CD8-positive, alpha-beta memory T cell (primary cell): Measurements from ENCODE around the gene SGCA. TPM values are rescaled to one million over a fixed set of nuclear protein-coding genes. Genes with fewer than 3 reads are reported as not detected.

Experiments
- CTCF ChIA-PET: fragments of 350-600 bp; sonication (Branson Sonifier 250); formaldehyde crosslinking; loops from one replicate; lab custom pipeline; 2021; ENCODE audit warnings: antibody characterized with exemption; lab: Charles Lee
- POLR2A ChIA-PET: fragments of 350-600 bp; sonication (Branson Sonifier 250); formaldehyde crosslinking; loops from one replicate; lab custom pipeline; 2021; ENCODE audit warnings: antibody characterized with exemption; lab: Charles Lee
- DNase-seq, 5 donors: peaks; one replicate each; pipeline versions ENCODE4 v3.0.0 to v3.0.0-alpha.2; 2020 to 2022; ENCODE audit warnings: mixed read lengths in 1 of 5
- H3K27ac ChIP-seq: one replicate; pipeline ENCODE4 v1.7.0; 2013; ENCODE audit warnings: low read depth, mild to moderate bottlenecking, low read length, moderate library complexity
- H3K27me3 ChIP-seq: 2 replicates; pipeline ENCODE4 v1.7.0; 2013; ENCODE audit warnings: low read length, mild to moderate bottlenecking; ENCODE audit not compliant: insufficient read depth, poor library complexity, severe bottlenecking
- H3K36me3 ChIP-seq: 2 replicates; pipeline ENCODE4 v1.7.0; 2013; ENCODE audit warnings: mild to moderate bottlenecking, low read length, moderate library complexity; ENCODE audit not compliant: insufficient read depth
- H3K4me1 ChIP-seq: 2 replicates; pipeline ENCODE4 v1.7.0; 2013; ENCODE audit warnings: mild to moderate bottlenecking, low read length, moderate library complexity; ENCODE audit not compliant: insufficient read depth
- H3K4me3 ChIP-seq: 2 replicates; pipeline ENCODE4 v1.7.0; 2013; ENCODE audit warnings: mild to moderate bottlenecking, low read length
- H3K9me3 ChIP-seq: 2 replicates; pipeline ENCODE4 v1.7.0; 2013; ENCODE audit warnings: mild to moderate bottlenecking, low read length
- H3K27ac Mint-ChIP-seq, 8 donors: one replicate each; pipeline ENCODE4 v1.8.0; 2020 to 2021; ENCODE audit warnings: mixed read lengths in 8 of 8, mild to moderate bottlenecking in 6 of 8, inconsistent platforms in 3 of 8, moderate library complexity in 3 of 8
- H3K27me3 Mint-ChIP-seq, 2 donors: one replicate each; pipeline ENCODE4 v1.8.0; 2020 to 2021; ENCODE audit warnings: mixed read lengths in 2 of 2, mild to moderate bottlenecking in 1 of 2, moderate library complexity in 1 of 2
- H3K36me3 Mint-ChIP-seq, 3 donors: one replicate each; pipeline ENCODE4 v1.8.0; 2020 to 2021; ENCODE audit warnings: mixed read lengths in 3 of 3, inconsistent platforms in 1 of 3, mild to moderate bottlenecking in 1 of 3
- H3K4me1 Mint-ChIP-seq, 3 donors: one replicate each; pipeline ENCODE4 v1.8.0; 2020 to 2021; ENCODE audit warnings: mixed read lengths in 3 of 3, inconsistent platforms in 1 of 3, mild to moderate bottlenecking in 1 of 3
- H3K4me3 Mint-ChIP-seq, 7 donors: one replicate each; pipeline ENCODE4 v1.8.0; 2020 to 2021; ENCODE audit warnings: mixed read lengths in 7 of 7, mild to moderate bottlenecking in 6 of 7, moderate library complexity in 4 of 7, inconsistent platforms in 2 of 7
- H3K9me3 Mint-ChIP-seq, 5 donors: one replicate each; pipeline ENCODE4 v1.8.0; 2020 to 2022; ENCODE audit warnings: mixed read lengths in 5 of 5, mild to moderate bottlenecking in 3 of 5, moderate library complexity in 2 of 5, inconsistent platforms in 1 of 5
- polyA plus RNA-seq: library from polyadenylated mRNA; unstranded; fragments of 300-500 nt; fragmentation: Illumina TruSeq; gene quantifications from one replicate; pipeline ENCODE4 v1.2.3, GENCODE V29; 2021
- total RNA-seq, 2 experiments: library from RNA; stranded (reverse); gene quantifications; one replicate each; pipeline ENCODE4 v1.2.3, GENCODE V29; 2021

SGCA gene
- total and polyA plus RNA-seq, 3 experiments from 2014 or later, result 0.31 TPM; not detected in 2

DNA sequence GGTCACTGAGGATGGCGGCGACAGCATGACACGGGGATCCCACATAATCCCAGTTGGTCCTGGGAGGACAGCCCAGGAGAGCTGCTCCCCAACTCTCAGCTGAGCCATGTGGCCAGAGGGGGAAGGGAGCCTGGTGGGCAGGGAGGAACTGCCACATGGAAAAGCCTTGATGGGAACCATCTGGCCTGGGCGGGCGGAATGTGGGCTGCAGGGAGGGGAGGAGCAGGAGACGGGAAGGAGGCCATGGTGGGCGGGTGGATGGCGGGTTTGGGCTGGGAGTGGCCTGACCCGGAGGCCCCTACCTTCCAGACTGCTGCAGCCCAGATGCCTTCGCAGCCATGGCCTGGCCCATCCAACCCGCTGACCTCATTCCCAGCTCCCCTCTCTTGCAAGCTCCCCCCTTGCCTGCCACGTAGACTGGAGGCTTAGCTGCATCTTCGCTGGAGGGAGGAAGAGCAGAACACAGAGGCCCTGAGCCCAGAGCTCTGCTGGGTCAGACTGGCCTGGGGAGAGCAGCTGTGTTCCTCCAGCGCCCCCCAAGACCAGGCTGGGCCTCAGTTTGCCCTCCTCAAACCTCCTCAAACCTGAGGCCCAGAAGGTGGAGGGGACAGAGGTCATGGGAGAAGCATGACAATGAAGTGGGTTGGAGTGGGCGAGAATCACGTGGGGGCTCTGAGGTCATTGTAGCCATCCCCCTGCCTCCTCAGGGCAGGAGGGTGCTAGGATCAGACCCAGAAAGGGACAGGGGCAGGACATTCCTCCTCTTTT lies 43.9 kb downstream of the SGCA start:
- Mint-ChIP-seq H3K4me3 (no peak overlapping the region), H3K36me3 (peaks cover 0 to 1% (median 0%) of the 10 kb centered on the region in 3 donors), H3K4me1 (peaks cover 6 to 17% (median 15%) of the 10 kb centered on the region in 3 donors), H3K27me3 (peaks cover 35 to 78% of the 10 kb centered on the region in 2 donors), H3K27ac (no peak overlapping the region), H3K9me3 (peaks cover 0 to 2% (median 0%) of the 10 kb centered on the region in 5 donors)
- Histone ChIP-seq H3K27me3 (peaks cover 4% of the 10 kb centered on the region), H3K4me1 (peaks cover 8% of the 10 kb centered on the region), H3K36me3 (no peaks in the 10 kb centered on the region), H3K9me3 (no peaks in the 10 kb centered on the region), H3K4me3 (no peak overlapping the region), H3K27ac (peak overlapping the region; percentile 59)
- POLR2A ChIA-PET, result no interaction called here
- CTCF ChIA-PET, result interaction anchor here (1.4 kb wide), 1 partner anchor 9 kb away, joined by 6 read pairs; no protein-coding TSS in a partner anchor
- no peak for DNase-seq

DNA sequence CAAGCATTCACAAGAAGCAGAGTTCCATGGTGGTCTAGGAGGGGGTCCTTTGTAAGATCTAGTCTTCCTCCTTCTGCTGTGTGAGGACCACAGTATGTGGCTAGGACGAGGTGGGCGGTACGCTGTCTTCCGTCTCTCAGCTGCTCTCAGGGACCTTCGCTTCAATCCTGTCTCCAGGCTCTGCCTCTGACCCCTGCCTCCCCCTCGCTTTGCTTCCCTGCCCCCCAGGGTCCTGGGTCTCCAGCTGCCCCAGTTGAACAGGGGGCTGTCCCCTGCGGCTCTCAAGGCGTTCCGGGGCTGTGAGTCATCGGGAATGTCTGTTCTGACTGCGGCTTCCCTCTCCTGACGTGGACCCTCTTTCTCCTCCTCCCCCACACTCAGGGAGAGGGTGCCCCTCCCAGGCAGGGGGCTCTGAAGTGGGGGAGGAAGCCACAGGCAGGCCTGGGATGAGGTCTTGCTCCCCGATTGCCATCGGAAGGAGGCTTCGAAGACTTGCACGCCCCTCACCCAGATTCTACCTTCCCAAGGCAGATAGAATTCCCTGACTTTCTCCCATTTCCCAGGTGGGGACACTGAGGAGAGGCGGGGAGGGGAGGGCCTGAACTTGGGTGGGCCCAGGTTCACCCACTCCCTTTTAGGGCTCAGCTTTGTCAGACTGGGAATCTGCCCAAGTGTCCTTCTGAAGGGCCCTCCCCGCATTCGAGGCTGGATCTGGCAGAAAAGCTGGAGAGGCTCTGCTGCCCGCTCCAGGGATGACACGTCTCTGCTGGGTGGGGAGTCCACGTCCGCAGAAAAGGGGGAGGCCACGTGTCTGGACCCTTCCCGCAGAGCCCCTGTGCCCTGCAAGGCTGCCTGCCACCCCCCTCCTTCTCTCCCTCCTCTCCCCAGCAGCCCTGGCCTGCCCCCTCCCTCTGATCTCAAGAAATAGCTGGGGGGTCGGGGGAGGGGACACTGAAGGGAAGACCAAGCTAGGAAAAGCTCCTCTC lies 44.7 kb downstream of the SGCA start:
- Histone ChIP-seq H3K27ac (peak overlapping the region; percentile 59), H3K4me3 (no peak overlapping the region), H3K27me3 (peaks cover 4% of the 10 kb centered on the region), H3K36me3 (no peaks in the 10 kb centered on the region), H3K4me1 (peaks cover 8% of the 10 kb centered on the region), H3K9me3 (no peaks in the 10 kb centered on the region)
- Mint-ChIP-seq H3K27ac (no peak overlapping the region), H3K4me3 (no peak overlapping the region), H3K36me3 (peaks cover 0 to 1% (median 0%) of the 10 kb centered on the region in 3 donors), H3K9me3 (no peaks in the 10 kb centered on the region), H3K27me3 (peaks cover 29 to 70% of the 10 kb centered on the region in 2 donors), H3K4me1 (peaks cover 6 to 17% (median 15%) of the 10 kb centered on the region in 3 donors)
- ChIA-PET CTCF (no interaction called here), POLR2A (no interaction called here)
- DNase-seq, result no peak

DNA sequence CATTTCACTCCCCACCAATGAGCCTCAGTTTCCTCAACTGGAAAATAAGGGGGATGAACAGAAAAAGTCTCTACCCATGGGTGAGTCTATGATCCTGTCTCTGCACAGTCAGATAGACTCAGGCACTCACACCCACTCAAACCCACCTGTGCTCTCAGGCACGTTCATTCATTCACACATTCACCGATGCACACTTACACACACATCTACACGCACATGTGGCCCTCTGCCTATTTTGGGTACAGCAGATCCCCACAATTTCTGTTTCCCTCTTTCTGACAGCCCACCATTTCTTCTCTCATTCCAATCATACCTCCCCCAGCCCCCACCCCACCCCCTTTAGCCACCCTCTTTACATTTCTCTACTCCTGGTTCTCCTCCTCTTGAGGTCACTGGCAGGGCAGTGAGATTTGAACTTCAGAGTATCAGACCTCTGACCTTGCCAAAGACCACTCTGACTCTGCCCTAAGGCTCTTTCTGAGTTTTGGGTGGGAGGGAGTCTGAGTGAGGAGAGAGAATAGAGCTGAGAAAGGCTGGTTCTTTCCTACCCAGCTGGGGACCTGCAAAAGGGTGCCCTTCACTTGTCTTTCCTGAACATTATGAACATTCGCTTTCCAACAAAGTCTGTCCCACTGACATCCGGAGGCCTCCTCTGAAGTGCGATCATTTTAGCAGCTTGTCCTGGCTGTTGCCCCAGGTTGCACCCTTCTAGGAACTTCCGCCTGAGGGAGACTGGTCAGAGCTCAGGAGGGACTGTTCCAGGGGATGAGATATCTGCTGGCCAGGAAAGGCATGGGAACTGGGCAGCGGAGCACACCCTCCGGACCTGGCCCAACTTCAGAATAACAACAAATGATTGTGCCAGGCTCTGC lies 45.7 kb downstream of the SGCA start:
- POLR2A ChIA-PET, result no interaction called here

DNA sequence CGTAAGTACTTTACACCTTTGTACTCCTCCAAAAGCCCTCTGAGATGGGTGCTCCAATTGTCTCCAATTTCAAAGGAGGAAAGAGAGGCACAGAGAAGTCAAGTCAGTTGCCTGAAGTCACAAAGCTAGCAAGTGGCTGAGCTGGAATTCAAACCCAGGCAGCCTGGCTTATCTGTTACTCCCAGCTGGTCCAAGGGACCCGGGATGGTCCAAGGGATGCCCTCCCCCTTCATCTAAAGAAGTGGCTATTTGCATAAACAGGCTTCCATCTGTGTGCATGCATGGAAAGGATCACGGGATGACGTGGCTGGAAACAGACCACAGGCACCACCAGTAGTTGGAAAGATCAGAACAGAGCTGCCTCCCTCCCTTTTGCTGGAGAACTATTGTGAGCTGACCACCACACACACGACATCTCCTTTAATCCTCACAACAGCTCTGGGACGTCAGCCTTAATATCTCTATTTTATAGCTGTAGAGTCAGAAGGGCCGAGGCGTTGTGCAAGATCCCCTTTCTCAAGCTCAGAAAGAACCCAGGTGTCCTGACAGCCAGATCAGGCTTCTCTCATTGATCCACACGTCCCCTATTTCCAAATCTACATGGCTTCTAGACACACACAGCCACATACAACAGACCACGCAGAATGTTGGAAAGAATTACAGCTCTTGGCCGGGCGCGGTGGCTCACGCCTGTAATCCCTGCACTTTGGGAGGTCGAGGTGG lies 46.5 kb downstream of the SGCA start:
- Histone ChIP-seq H3K4me1 (peaks cover 8% of the 10 kb centered on the region), H3K27me3 (peaks cover 4% of the 10 kb centered on the region), H3K4me3 (no peak overlapping the region), H3K36me3 (no peaks in the 10 kb centered on the region), H3K9me3 (no peaks in the 10 kb centered on the region), H3K27ac (no peak overlapping the region)
- H3K4me1 Mint-ChIP-seq, result peaks cover 6 to 12% (median 11%) of the 10 kb centered on the region in 3 donors
- peaks cover 22 to 59% of the 10 kb centered on the region in 2 donors for H3K27me3 Mint-ChIP-seq
- POLR2A ChIA-PET, result interaction anchor here (0.6 kb wide), 1 partner anchor 157 kb away, joined by 3 read pairs; no protein-coding TSS in a partner anchor
- CTCF ChIA-PET, result interaction anchor here (1.2 to 4.7 kb wide), 3 partner anchors 11 to 85 kb away, joined by 3 to 43 read pairs (median 5); partner anchors contain the start of gene COL1A1
- no peak for DNase-seq
- peaks cover 0 to 1% (median 0%) of the 10 kb centered on the region in 3 donors for H3K36me3 Mint-ChIP-seq
- H3K27ac Mint-ChIP-seq, result peak overlapping the region in 1 of 8 donors; percentile 44
- no peaks in the 10 kb centered on the region for H3K9me3 Mint-ChIP-seq
- no peak overlapping the region for H3K4me3 Mint-ChIP-seq

More for the DNA sequence above, 45.7 kb downstream of the SGCA start:
- Mint-ChIP-seq H3K36me3 (peaks cover 0 to 1% (median 0%) of the 10 kb centered on the region in 3 donors), H3K9me3 (no peaks in the 10 kb centered on the region), H3K4me1 (peaks cover 6 to 17% (median 15%) of the 10 kb centered on the region in 3 donors), H3K27ac (peak overlapping the region in 1 of 8 donors; percentile 88), H3K27me3 (peaks cover 22 to 64% of the 10 kb centered on the region in 2 donors), H3K4me3 (no peak overlapping the region)
- H3K4me1 ChIP-seq, result peaks cover 8% of the 10 kb centered on the region
- no peak overlapping the region for H3K27ac ChIP-seq
- H3K27me3 ChIP-seq, result peaks cover 4% of the 10 kb centered on the region
- no peaks in the 10 kb centered on the region for H3K9me3 ChIP-seq
- DNase-seq, result no peak
- no peak overlapping the region for H3K4me3 ChIP-seq
- no peaks in the 10 kb centered on the region for H3K36me3 ChIP-seq
- CTCF ChIA-PET, result interaction anchor here (1.2 to 4.7 kb wide), 2 partner anchors 10 to 85 kb away, joined by 3 to 43 read pairs; partner anchors contain the start of gene COL1A1

DNA sequence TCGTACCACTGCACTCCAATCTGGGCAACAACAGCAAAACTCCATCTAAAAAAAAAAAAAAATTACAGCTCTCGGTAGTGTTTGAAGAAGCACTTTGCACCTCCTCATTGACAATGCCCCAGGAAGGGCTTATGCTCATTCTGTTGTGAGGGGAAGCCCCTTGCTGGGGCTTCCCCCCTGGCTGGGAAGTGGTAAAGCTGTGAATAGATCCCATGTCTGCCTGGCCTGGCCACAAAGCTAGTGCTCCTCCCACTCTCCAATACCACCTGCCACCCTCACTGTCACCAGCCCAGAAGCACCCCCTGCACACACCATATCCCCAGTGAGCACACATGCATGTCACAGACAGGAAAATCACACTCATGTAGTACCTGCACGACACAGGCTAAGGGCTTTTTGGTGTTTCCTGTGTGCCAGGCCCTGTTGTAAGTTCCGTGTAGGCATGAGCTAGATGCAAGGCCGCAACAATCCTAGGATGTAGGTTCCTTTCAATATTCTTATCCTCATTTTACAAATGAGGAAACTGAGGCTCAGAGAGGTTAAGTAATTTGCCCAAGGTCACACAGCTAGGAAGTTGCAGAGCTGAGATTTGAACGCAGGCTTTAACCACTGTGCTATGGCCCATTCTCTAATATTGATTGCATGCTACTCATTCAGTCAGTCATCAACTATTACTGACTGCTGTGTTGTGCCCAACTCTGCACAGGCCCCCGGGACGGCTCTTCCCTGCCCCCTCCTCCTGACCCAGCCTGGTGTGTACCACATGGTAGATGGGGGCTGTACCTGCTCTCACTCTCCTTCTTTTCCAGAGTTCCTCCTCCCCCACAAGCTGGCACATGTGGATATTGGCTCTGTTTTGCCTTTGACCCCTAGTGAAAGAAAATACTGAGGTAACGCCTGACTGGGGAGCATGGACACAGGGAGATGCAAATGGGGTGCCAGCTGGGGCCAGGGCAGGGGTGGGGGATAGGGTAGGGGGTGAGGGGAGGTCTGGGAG lies 47.5 kb downstream of the SGCA start:
- ChIA-PET CTCF (interaction anchor here (1.2 to 4.7 kb wide), 3 partner anchors 12 to 83 kb away, joined by 3 to 43 read pairs (median 5); partner anchors contain the start of gene COL1A1), POLR2A (interaction anchor here (0.6 kb wide), 2 partner anchors 55 to 156 kb away, joined by 3 to 7 read pairs; no protein-coding TSS in a partner anchor)
- Histone ChIP-seq H3K4me1 (peaks cover 8% of the 10 kb centered on the region), H3K27ac (no peak overlapping the region), H3K4me3 (no peak overlapping the region), H3K36me3 (no peaks in the 10 kb centered on the region), H3K27me3 (peaks cover 4% of the 10 kb centered on the region), H3K9me3 (no peaks in the 10 kb centered on the region)
- peaks cover 6 to 12% (median 11%) of the 10 kb centered on the region in 3 donors for H3K4me1 Mint-ChIP-seq
- H3K27ac Mint-ChIP-seq, result peak overlapping the region in 4 of 8 donors; percentile 10 to 29 (median 19)
- peak in 4 of 5 donors; percentile 13 to 66 (median 56) for DNase-seq
- H3K36me3 Mint-ChIP-seq, result peaks cover 0 to 1% (median 0%) of the 10 kb centered on the region in 3 donors
- no peak overlapping the region for H3K4me3 Mint-ChIP-seq
- H3K27me3 Mint-ChIP-seq, result peaks cover 17 to 48% of the 10 kb centered on the region in 2 donors
- H3K9me3 Mint-ChIP-seq, result no peaks in the 10 kb centered on the region
